ENCODE measurements around the gene HOXD8. TPM values are rescaled to one million over a fixed set of nuclear protein-coding genes. Genes with fewer than 3 reads are reported as not detected.

HOXD8 gene
- total RNA-seq, 2 experiments from 2014 or later, result not detected

Small RNA genes within 50 kb of the gene (microRNA-seq; reads per million reads assigned to microRNA genes)
- 0.84 reads per million for gene MIR10B (ENCODE audit: borderline microRNAs expressed, borderline replicate concordance)

Other genes starting within 250 kb of the HOXD8 start
- 10 to 100 TPM; 35.1 to 35.7 TPM for gene LNPK, start 127.4 kb upstream of the HOXD8 start, total RNA-seq
- not detected for gene EVX2, start 45.7 kb upstream of the HOXD8 start, total RNA-seq
- gene HOXD13, start 37.0 kb upstream of the HOXD8 start, total RNA-seq, result not detected
- not detected for gene HOXD12, start 29.9 kb upstream of the HOXD8 start, total RNA-seq
- gene HOXD11, start 22.4 kb upstream of the HOXD8 start, total RNA-seq, result not detected
- not detected for gene HOXD10, start 12.9 kb upstream of the HOXD8 start, total RNA-seq
- not detected for gene HOXD9, start 7.0 kb upstream of the HOXD8 start, total RNA-seq
- not detected for gene HOXD4, start 21.8 kb downstream of the HOXD8 start, total RNA-seq
- gene HOXD3, start 27.6 kb downstream of the HOXD8 start, total RNA-seq, result not detected
- gene HOXD1, start 59.0 kb downstream of the HOXD8 start, total RNA-seq, result not detected
- 10 to 100 TPM; 11.2 to 13.2 TPM for gene MTX2, start 139.7 kb downstream of the HOXD8 start, total RNA-seq